Measurements from ENCODE around the gene MAGI1.

DNA sequence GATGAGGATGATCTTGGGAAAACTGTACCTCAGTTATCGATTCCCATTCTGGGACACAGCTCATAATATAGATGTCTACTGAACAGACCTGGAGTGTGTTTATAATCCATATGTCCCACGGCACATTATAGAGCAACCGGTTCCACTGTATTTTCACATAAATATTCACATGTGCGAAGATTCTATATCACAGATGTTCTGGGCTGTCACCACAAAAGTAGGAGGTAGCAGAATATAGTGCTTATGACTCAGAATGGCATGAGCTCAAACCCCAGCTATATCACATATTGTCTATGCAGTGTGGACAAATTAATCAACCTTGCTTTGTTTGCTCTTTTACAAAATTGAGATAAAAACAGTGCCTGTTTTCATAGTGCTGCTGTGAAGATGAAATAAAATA, 710.6 kb downstream of the MAGI1 start:
- TF ChIP-seq, protein P1, sequence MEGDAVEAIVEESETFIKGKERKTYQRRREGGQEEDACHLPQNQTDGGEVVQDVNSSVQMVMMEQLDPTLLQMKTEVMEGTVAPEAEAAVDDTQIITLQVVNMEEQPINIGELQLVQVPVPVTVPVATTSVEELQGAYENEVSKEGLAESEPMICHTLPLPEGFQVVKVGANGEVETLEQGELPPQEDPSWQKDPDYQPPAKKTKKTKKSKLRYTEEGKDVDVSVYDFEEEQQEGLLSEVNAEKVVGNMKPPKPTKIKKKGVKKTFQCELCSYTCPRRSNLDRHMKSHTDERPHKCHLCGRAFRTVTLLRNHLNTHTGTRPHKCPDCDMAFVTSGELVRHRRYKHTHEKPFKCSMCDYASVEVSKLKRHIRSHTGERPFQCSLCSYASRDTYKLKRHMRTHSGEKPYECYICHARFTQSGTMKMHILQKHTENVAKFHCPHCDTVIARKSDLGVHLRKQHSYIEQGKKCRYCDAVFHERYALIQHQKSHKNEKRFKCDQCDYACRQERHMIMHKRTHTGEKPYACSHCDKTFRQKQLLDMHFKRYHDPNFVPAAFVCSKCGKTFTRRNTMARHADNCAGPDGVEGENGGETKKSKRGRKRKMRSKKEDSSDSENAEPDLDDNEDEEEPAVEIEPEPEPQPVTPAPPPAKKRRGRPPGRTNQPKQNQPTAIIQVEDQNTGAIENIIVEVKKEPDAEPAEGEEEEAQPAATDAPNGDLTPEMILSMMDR (IDR thresholded peaks at IDR 0.05), result no peak
- TF ChIP-seq POLR2A (IDR thresholded peaks at IDR 0.05), result no peak

Measured in breast epithelium (tissue), 3 donors.